T1000 (cell line): Measurements from ENCODE around the gene KRT15.

Experiments used
- DNase-seq: peaks from one replicate; lab custom pipeline; 2025; ENCODE audit warnings: mixed read lengths; lab: John Stamatoyannopoulos, UW

KRT15 gene

GRCh38 chr17:41518789-41519449, at the start of gene KRT15:
Gene KRT15, minus strand, starts transcription at chr17:41518890. Its CDS starts 63 bp downstream, at chr17:41518827.
- DNase-seq: peak; percentile 7

DNA sequence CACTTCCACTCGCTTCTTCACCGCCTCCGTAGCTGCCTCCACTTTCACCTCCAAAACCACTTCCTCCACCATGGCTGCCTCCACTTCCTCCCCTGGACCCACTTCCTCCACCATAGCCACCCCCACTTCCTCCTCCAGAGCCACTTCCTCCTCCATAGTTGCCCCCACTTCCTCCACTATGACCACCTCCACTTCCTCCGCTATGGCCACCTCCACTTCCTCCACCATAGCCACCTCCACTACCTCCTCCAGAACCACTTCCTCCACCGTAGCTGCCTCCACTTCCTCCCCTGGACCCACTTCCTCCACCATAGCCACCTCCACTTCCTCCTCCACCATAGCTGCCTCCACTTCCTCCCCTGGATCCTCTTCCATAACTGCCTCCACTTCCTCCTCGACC, 48.6 kb upstream of the KRT15 start:
- no peak for DNase-seq

- no peak for DNase-seq
Measured at GRCh38 chr17:41565338-41565737, 46.6 kb upstream of the KRT15 start.

GRCh38 chr17:41563607-41564170, 45.0 kb upstream of the KRT15 start:
- DNase-seq: no peak

DNA sequence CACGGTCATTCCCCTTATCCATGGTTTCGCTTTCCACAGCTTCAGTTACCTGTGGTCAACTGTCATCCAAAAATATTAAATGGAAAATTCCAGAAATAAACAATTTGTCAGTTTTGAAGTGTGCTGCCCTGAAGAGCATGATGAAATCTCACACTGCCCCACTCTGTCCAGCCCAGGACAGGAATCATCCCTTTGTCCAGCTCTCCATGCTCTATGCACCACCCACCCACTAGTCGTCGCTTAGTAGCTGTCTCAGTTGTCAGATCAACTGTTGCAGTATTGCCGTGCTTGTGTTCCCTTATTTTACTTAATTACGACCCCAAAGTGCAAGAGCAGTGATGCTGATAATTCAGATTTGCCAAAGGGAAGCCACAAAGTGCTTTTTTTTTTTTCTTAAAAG, 42.9 kb upstream of the KRT15 start:
- no peak for DNase-seq

- no peak for DNase-seq
Measured at GRCh38 chr17:41559548-41559947, 40.9 kb upstream of the KRT15 start.

GRCh38 chr17:41556931-41557330, 38.2 kb upstream of the KRT15 start:
- no peak for DNase-seq

DNA sequence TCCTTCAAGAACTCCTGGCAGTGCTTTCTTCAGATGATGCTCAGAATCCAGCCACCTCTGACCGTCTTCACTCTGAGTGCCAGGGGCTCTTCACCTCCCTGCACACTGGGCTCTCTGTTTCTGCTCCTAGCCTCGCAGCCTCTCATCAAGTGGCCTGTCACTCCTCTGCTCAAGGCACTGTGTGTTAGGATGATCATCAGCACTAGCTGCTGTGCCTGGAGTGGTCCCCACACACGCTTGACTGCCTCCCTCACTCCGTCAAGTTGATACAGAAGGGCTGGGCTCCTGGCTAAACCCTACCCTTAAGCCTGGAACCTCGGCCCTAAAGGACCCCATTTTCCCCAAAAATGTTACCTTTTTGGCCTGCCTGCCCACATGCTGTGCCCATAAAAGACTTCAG, 37.6 kb upstream of the KRT15 start:
- DNase-seq: no peak

GRCh38 chr17:41555105-41555887, 36.6 kb upstream of the KRT15 start:
- no peak for DNase-seq

GRCh38 chr17:41553987-41554680, 35.4 kb upstream of the KRT15 start:
- DNase-seq: no peak

- DNase-seq: no peak
Measured at GRCh38 chr17:41553176-41553575, 34.5 kb upstream of the KRT15 start.

DNA sequence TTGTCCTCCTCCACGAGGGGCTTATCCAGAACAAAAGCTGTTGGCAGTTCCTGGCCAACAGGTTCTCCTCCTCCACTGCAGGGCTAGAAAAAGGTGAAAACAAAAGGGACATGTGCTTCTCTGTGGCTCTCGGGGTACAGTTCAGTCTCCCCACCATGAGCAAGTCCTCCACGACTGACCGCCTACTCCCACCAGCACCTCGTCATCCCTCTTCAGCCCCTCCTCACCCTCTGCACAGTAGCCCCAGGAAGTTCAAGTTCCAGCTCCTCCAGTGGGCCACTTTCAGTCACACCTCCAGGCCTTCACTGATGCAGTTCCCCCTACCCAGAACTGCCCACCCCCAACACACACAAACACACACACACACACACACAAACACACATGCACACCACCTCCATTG, 33.8 kb upstream of the KRT15 start:
- DNase-seq: no peak

DNA sequence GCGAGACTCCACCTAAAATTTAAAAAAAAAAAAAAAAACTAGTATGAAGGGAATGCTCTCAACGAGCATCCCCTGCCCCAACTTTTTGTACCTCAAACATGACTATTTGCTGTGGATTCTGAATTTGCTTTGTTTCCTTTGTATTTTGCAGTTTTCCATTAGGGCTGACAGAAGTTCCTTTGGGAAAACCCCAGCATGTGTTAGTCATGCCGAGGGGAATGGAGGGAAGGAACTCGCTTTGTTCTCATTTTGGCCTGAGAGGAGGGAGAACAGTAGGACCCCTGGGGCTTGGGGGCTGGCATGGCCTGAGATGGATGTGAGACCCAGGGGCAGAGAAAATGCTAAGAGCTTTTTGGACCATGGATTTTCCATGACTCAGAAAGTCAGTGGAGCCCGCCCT, 32.7 kb upstream of the KRT15 start:
- no peak for DNase-seq

DNA sequence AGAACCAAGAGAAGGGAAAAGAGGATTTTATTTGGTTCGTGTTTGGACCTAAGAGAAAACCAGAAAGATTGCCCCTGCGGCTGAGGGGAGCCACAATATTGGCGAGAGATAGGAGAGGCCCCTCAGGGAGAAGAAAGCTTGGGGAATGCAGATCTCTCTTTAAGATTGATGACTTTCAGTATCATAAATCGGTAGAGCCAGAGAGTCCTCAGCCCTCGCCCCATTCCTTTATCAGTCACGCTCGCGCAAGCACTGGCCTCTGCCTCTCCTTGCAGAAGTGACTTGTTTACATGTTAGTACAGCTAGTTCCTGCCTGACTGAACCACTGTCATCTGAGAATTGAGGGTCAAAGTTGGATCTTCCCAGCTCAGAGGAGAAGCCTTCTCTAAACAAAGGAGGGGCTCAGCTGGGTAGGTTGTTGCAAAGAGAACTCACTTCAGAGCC, 30.9 kb upstream of the KRT15 start:
- no peak for DNase-seq

DNA sequence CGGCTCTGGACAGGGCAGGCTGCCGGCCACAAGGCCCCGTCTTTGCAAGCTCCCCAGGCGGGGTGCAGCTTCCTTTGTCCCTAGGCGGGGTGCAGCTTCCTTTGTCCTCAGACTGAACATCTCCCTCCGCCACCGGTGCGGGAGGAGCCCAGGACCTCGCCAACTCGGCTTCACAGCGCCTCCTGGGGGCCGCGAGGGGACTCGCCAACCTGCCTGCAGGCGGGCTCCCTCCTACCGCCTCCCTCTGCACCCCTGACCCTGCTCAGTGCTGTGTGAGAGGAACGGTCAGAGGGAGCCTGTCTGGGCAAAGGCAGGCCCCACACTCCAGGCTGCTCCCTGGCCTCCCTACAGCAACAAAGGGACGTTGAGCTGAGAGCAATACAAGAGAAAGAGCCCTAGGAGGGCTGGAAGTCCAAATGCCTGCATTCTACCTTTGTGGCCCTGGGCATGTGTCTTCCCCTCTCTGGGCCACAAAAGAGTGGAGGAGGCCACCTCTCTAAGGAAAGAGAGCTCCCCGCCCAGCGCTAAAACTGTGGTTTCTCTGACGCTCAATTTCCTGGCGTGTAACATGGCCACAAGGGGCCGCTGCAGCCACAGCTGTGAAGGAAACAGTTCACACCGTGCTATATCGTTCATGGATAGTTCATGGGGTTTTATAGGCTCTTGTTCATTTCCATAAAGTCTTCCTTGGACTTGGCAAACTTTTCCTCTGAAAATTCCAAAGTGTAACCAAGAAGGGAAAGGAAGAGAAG, 30.3 kb upstream of the KRT15 start:
- peak; percentile 88 for DNase-seq

GRCh38 chr17:41547921-41548843, 29.5 kb upstream of the KRT15 start:
- peak; percentile 94 for DNase-seq

GRCh38 chr17:41547378-41547841, 28.7 kb upstream of the KRT15 start:
- no peak for DNase-seq

DNA sequence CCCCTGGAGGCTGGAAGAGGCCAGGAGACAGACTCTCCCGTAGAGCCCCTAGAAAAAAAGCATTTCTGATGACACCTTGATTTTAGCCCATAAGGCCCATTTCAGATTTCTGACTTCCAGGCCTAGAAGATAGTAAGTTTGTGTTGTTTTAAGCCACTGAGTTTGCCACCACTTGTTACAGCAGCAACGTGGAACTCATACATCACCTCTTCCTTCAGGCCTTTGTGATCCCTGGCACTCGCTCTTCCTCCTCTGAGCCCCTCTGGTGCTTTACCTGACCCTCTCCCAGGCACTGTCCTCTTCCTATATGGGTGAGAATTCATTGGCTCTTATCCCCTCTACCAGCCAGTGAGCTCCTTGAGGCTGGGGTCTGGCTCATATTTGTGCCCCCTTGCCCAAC, 28.1 kb upstream of the KRT15 start:
- DNase-seq: no peak

DNA sequence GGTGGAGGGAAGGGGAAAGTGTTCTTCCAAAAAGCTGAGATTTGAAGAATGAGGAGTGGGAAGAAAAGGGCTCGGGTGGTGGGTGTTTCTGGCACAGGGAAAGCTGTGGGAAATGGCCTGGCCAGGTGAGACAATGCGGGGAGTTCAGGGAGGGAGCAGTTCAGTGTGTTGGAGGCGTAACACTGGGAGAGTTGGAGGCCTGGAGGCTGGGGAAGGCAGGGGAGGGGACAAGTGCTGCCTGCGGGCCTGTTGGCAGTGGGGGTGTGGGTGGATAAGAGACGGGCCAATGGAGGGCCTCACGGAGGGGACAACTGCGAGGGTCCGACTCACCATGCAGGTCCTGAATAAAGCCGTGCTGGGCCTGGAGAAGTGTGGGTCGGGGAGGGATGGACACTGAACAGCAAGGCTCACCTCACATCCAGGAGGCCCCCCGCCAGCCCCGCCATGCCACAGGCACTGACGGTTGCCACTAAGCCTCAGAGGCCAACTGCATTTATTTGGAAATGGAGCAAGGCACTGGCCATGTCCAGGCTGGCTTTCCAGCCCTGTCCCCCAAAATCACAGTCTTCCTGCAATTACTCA, 27.2 kb upstream of the KRT15 start:
- DNase-seq: no peak

GRCh38 chr17:41544935-41545334, 26.2 kb upstream of the KRT15 start:
- DNase-seq: no peak
